Osteocyte (in vitro differentiated cells): Measurements from ENCODE around the gene PEF1. TPM values are rescaled to one million over a fixed set of nuclear protein-coding genes. Genes with fewer than 3 reads are reported as not detected.

ENCODE experiments used
- DNase-seq: peaks from one replicate; pipeline ENCODE4 v3.0.0; 2021; ENCODE audit warnings: mixed read lengths; ENCODE audit not compliant: unreplicated experiment; ENCODE audit errors: extremely low spot score
- H3K27ac Mint-ChIP-seq: one replicate; pipeline ENCODE4 v1.8.0; 2021; ENCODE audit warnings: mild to moderate bottlenecking, mixed read lengths; ENCODE audit not compliant: unreplicated experiment
- H3K27me3 Mint-ChIP-seq: one replicate; pipeline ENCODE4 v1.8.0; 2021; ENCODE audit warnings: mixed read lengths; ENCODE audit not compliant: unreplicated experiment
- H3K36me3 Mint-ChIP-seq: one replicate; pipeline ENCODE4 v1.8.0; 2021; ENCODE audit warnings: mixed read lengths; ENCODE audit not compliant: unreplicated experiment
- H3K4me1 Mint-ChIP-seq: one replicate; pipeline ENCODE4 v1.8.0; 2021; ENCODE audit warnings: mixed read lengths; ENCODE audit not compliant: unreplicated experiment
- H3K4me3 Mint-ChIP-seq: one replicate; pipeline ENCODE4 v1.8.0; 2021; ENCODE audit warnings: mild to moderate bottlenecking, moderate library complexity, mixed read lengths; ENCODE audit not compliant: unreplicated experiment
- H3K9me3 Mint-ChIP-seq: one replicate; pipeline ENCODE4 v1.8.0; 2021; ENCODE audit warnings: mixed read lengths; ENCODE audit not compliant: unreplicated experiment
- total RNA-seq: library from RNA; stranded (reverse); gene quantifications from 2 replicates; pipeline ENCODE4 v1.2.1, GENCODE V29; 2021
- TF ChIP-seq, protein P1 (sequence below): fragments of 200-600 bp; sonication (generic); IDR thresholded peaks from 2 replicates; pipeline ENCODE4 v1.5.0; 2021; ENCODE audit warnings: antibody characterized with exemption, mild to moderate bottlenecking, moderate library complexity

The PEF1 gene
- total RNA-seq, 1 donor from 2014 or later = 57.0 TPM

DNA sequence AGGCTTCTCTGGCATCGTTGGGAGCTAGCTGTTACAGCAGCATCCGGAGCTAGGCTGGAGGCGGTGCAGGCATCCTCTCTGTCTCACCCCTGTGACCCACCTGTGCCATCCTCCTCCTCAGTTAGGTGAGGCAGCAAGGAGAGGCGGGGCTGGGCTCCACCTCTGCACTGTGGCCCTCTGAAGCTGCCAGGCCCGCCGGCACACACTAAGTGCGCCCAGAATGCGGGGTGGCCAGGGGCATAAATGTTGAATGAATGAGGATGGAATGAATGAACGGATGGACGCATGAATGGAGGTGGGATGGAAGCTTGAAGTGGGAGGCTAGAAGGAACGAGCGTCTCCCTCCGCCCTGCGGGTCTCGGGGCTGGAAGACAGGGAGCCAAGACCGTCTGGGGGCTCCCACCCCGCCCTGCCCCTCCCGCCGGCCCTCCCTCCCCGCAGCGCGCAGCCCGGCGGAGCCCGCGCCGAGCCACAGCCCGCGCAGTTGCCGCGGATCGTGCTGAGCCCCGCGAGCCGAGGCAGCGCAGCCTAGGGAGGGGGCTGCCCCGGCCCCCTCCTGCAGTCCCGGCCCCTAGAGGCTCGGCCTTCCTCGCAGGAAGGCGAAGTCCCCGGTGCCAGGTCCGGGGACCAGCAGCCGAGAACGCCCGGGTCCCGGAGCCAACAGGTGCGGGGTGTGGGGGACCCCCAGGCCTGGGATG lies 27.3 kb downstream of the PEF1 start, which contains the start of gene HCRTR1:
HCRTR1 (plus strand) TSS at position 472 of the 698 bp plus-strand sequence. CDS start 1,504 bp downstream, outside the sequence.
- peaks cover 16% of the 10 kb centered on the region for H3K4me1 Mint-ChIP-seq

DNA sequence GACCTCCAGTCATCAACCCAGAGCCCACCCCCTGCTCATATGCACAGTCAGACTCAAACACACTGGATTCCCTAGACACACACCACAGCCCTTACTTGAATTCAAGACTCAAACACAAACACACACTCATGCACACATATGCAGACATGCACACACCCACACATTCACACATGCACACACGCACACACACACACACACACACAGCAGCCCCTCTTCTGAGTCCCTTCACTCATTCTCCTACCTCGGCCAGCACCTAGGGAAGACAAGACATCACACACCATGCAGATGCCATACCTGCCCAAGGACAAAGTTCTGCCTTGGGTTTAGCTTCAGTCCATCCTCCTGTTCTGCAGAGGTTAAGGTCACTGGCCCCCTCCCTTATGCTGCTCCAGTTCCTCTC lies 28.7 kb downstream of the PEF1 start:
- H3K4me3 Mint-ChIP-seq = no peak overlapping the region
- H3K9me3 Mint-ChIP-seq = peaks cover 4% of the 10 kb centered on the region
- DNase-seq = no peak
- no peak overlapping the region for H3K27ac Mint-ChIP-seq
- H3K4me1 Mint-ChIP-seq = peaks cover 16% of the 10 kb centered on the region
- peaks cover 19% of the 10 kb centered on the region for H3K27me3 Mint-ChIP-seq
- TF ChIP-seq, protein P1, sequence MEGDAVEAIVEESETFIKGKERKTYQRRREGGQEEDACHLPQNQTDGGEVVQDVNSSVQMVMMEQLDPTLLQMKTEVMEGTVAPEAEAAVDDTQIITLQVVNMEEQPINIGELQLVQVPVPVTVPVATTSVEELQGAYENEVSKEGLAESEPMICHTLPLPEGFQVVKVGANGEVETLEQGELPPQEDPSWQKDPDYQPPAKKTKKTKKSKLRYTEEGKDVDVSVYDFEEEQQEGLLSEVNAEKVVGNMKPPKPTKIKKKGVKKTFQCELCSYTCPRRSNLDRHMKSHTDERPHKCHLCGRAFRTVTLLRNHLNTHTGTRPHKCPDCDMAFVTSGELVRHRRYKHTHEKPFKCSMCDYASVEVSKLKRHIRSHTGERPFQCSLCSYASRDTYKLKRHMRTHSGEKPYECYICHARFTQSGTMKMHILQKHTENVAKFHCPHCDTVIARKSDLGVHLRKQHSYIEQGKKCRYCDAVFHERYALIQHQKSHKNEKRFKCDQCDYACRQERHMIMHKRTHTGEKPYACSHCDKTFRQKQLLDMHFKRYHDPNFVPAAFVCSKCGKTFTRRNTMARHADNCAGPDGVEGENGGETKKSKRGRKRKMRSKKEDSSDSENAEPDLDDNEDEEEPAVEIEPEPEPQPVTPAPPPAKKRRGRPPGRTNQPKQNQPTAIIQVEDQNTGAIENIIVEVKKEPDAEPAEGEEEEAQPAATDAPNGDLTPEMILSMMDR = no peak
- peaks cover 3% of the 10 kb centered on the region for H3K36me3 Mint-ChIP-seq

More for the DNA sequence above, 27.3 kb downstream of the PEF1 start, which contains the start of gene HCRTR1:
- no peak for DNase-seq
- Mint-ChIP-seq H3K9me3 (no peaks in the 10 kb centered on the region), H3K4me3 (peak within 1 kb of the TSS; percentile 73), H3K27me3 (peaks cover 15% of the 10 kb centered on the region), H3K27ac (no peak within 1 kb of the TSS), H3K36me3 (no peaks in the 10 kb centered on the region)
- TF ChIP-seq, protein P1 = no peak

DNA sequence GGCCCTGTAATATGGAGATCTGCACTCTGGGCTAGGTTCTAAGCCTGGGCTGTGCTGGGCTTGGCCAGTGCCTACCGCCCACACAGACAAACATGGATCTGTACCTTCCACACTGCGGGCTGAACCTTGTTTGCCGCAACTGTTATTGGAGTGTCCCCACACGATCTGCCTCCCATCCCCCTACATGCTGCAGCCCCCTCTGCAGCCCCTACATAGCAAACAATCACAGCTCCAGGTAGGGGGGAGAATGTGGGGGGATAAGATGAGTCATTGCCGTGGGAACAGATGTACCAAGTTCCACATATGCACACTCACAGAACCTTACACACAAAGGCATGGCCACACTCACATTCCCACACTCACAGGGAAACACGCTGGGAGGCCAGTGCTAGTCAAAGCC lies 29.3 kb downstream of the PEF1 start:
- Mint-ChIP-seq H3K4me3 (no peak overlapping the region), H3K36me3 (peaks cover 3% of the 10 kb centered on the region), H3K27ac (no peak overlapping the region), H3K4me1 (peaks cover 16% of the 10 kb centered on the region), H3K27me3 (peaks cover 22% of the 10 kb centered on the region), H3K9me3 (peaks cover 4% of the 10 kb centered on the region)
- TF ChIP-seq, protein P1 = no peak
- no peak for DNase-seq

DNA sequence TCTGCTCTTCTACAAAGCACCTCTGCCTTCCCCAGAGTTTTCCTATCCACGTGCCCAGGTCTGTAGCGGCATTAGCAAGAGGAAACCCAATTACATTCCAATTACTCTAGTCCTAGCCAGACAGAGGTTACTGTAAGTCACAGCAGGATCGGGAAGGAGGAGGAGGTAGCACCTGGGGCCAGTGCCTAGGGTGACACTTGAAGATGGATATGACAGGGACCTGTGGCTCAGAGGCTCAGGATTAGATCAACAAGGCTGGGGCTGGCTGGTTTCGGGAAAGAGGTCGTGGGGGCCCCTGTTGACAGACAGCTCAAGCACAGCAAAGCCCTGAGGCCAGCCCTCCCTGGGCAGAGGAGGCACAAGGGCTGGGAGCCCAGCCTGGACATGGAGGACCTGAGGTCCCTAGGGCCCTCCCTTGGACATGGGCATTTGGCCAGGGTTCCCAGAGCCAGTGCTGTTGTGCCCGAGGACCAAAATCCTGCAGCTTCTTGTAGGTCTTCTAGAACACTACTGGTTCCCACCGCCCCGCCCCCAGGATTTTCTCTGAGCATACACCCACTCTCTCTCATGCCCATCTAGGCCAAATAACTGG lies 30.2 kb downstream of the PEF1 start:
- Mint-ChIP-seq H3K27me3 (peaks cover 24% of the 10 kb centered on the region), H3K27ac (no peak overlapping the region), H3K4me1 (peaks cover 16% of the 10 kb centered on the region), H3K9me3 (peaks cover 4% of the 10 kb centered on the region), H3K36me3 (peaks cover 3% of the 10 kb centered on the region), H3K4me3 (no peak overlapping the region)
- no peak for DNase-seq
- TF ChIP-seq, protein P1 = no peak

DNA sequence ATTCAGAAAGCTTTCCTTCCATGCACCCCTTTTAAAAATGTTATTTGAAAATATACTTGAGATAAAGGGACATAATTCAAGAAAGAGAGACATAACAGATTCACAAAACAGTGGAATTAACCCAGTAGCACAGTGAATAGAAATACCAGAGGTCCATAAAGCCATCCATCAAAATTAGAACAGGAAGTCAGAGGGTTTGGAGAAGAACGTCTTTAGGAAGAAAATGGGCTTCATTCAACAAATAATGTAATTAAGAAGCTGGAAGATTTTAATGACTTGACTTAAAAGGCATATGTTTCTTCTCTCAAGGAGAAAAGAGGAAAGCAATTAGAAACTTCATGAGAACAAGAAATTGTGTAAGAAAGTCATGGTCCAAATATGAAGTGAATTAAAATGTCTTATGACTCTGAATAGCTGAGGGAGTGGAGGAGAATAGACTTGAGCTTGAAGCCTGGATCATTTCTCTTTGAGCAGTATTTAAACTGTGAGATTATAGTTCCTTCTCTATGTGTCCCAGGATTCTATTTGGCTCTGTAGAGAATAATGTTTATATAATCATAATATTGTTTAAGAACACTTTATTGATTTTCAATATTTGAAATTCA lies 35.1 kb downstream of the PEF1 start:
- TF ChIP-seq, protein P1 = no peak
- no peak for DNase-seq
- Mint-ChIP-seq H3K4me1 (peaks cover 4% of the 10 kb centered on the region), H3K9me3 (peaks cover 4% of the 10 kb centered on the region), H3K36me3 (peaks cover 3% of the 10 kb centered on the region), H3K27me3 (peaks cover 23% of the 10 kb centered on the region), H3K27ac (no peak overlapping the region), H3K4me3 (no peak overlapping the region)
